ENCODE results near the gene MAGI2.

DNA sequence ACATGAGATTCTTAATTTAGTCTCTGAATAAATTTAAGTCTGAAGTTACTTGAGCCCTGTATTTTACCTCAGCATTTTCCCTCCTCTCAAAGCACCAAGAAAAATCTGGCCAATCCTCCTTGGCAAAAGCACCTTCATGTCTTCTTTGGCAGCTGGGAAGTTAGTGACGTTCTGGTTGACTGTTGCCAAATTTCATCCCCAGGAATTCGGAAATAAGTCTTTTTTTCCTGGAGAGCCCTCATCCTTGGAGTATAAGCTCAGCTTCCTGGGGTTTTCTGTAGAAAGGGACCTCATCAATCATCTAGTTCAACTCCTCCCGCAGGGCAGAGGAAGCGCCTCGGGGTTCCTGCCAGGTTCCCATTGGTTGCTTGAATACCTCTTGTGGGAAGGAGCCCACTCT, 1277.3 kb downstream of the MAGI2 start:
- TF ChIP-seq RXRA (IDR thresholded peaks at IDR 0.05) (no peak), FOXA1 (IDR thresholded peaks at IDR 0.05) (no peak)
- TF ChIP-seq, protein P1, sequence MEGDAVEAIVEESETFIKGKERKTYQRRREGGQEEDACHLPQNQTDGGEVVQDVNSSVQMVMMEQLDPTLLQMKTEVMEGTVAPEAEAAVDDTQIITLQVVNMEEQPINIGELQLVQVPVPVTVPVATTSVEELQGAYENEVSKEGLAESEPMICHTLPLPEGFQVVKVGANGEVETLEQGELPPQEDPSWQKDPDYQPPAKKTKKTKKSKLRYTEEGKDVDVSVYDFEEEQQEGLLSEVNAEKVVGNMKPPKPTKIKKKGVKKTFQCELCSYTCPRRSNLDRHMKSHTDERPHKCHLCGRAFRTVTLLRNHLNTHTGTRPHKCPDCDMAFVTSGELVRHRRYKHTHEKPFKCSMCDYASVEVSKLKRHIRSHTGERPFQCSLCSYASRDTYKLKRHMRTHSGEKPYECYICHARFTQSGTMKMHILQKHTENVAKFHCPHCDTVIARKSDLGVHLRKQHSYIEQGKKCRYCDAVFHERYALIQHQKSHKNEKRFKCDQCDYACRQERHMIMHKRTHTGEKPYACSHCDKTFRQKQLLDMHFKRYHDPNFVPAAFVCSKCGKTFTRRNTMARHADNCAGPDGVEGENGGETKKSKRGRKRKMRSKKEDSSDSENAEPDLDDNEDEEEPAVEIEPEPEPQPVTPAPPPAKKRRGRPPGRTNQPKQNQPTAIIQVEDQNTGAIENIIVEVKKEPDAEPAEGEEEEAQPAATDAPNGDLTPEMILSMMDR (IDR thresholded peaks at IDR 0.05; ENCODE audit: low read depth, low read length, missing input control): no peak

Measured in liver (tissue), 3 donors.